ENCODE data around the gene KRTAP10-3.

GRCh38 chr21:44529503-44530125 is 29.0 kb downstream of the KRTAP10-3 start:
- TF ChIP-seq CTCF (IDR thresholded peaks at IDR 0.05) (no peak), POLR2A (IDR thresholded peaks at IDR 0.05) (no peak), POLR2AphosphoS5 (IDR thresholded peaks at IDR 0.05) (no peak)

All from breast epithelium (tissue), 3 donors.